Fibroblast of lung (primary cell): ENCODE data around the gene CLEC16A.

Source experiments
- CTCF ChIP-seq, 2 donors: IDR thresholded peaks in 1 of 2; conservative IDR thresholded peaks in 1 of 2; 1 replicate in 1 of 2; 2 replicates in 1 of 2; pipeline ENCODE4 v1.5.1; 2011 to 2012; ENCODE audit warnings: low read length in 2 of 2, control low read depth in 1 of 2, inconsistent platforms in 1 of 2, low read depth in 1 of 2, mild to moderate bottlenecking in 1 of 2
- EZH2 ChIP-seq: IDR thresholded peaks from 2 replicates; pipeline ENCODE4 v1.5.1; 2012; ENCODE audit warnings: low read length, control low read depth, mild to moderate bottlenecking; ENCODE audit errors: missing control alignments

- TF ChIP-seq CTCF (conservative IDR thresholded peaks at IDR 0.05 in 1 of 2, IDR thresholded peaks at IDR 0.05 in 1 of 2; ENCODE audit: low read depth in 1 of 2, low read length in 2 of 2) (no peak), EZH2 (no peak)
Observed at GRCh38 chr16:11066261-11066870, 122.0 kb downstream of the CLEC16A start.
